Activated gamma-delta T cell (primary cell): ENCODE data around the gene TBC1D22A.

Experiments used
- DNase-seq: peaks from one replicate; lab custom pipeline; 2025; lab: John Stamatoyannopoulos, UW

The TBC1D22A gene

GRCh38 chr22:47190957-47191670 lies 428.7 kb downstream of the TBC1D22A start:
- no peak for DNase-seq

- no peak for DNase-seq
Measured at GRCh38 chr22:47191671-47192650, 429.5 kb downstream of the TBC1D22A start.

GRCh38 chr22:47192651-47193437 lies 430.4 kb downstream of the TBC1D22A start:
- DNase-seq: no peak

DNA sequence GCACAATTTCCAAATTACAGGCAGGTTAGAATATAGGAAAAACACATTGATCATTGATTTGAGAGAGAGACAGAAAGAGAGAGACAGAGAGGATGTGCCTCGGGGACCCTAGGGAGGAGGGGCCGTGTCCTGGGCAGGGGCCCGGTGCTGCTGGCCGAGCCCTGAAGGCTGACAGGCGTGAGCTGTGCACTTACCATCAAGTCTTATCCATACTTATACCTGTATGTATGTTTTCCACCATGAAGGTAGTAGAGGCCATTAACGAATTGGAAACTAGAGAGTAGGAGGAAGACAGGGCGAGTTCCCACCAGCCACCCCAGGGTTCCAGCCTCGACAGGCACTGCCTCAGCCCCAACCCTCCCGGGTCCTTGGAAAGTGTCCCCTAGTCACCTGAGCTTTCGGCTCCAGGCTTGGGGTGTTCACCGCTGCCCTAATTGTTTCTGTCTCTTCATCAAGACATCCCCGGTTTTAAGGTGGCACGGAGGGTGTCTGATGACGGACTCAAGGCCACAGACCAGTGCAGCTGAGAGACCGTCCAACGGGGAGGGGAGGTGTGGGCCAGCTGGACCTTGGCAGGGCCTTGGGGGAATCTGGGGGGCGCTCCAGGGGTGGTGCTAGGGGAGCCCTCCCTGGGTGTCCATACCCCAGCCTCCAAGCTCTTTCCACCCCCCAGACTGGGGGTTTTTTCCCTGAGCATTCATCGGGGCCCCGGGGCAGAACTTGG lies 431.3 kb downstream of the TBC1D22A start:
- no peak for DNase-seq

GRCh38 chr22:47194476-47195155 lies 432.2 kb downstream of the TBC1D22A start:
- DNase-seq: no peak

GRCh38 chr22:47195156-47195483 lies 432.7 kb downstream of the TBC1D22A start:
- no peak for DNase-seq

DNA sequence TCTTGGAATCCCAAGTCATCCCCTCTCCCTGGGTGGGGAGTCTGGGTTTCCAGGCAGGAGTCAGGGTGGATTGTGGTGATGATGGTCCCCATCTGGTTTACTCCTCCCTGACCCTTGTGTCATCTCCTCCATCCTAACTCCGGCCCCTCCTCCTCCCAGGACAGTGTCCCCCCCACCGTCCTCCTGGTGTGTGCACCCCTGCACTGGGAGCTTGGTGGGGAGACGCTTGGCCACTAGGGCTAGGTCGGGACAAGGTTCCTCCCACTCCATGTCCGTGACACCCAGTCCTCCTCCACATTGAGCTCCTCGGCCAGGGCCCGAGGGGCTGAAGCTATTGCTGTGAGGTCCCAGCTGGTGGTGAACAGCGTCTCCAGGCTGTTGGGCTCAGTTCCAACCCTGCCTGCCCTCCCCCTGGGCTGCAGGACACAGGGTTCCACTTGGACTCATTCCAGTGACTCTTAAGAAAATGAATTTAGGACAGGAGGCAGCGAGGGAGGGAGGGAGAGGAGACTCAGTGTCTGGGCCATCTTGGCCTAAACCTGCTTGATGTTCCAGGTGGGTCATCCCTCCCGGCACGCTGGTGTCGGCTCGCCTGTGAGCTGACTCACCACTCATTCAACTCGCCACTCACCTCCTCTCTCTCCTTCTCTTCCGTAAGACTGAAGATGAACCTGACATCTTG lies 433.2 kb downstream of the TBC1D22A start:
- DNase-seq: no peak

GRCh38 chr22:47196166-47196849 lies 433.9 kb downstream of the TBC1D22A start:
- no peak for DNase-seq

DNA sequence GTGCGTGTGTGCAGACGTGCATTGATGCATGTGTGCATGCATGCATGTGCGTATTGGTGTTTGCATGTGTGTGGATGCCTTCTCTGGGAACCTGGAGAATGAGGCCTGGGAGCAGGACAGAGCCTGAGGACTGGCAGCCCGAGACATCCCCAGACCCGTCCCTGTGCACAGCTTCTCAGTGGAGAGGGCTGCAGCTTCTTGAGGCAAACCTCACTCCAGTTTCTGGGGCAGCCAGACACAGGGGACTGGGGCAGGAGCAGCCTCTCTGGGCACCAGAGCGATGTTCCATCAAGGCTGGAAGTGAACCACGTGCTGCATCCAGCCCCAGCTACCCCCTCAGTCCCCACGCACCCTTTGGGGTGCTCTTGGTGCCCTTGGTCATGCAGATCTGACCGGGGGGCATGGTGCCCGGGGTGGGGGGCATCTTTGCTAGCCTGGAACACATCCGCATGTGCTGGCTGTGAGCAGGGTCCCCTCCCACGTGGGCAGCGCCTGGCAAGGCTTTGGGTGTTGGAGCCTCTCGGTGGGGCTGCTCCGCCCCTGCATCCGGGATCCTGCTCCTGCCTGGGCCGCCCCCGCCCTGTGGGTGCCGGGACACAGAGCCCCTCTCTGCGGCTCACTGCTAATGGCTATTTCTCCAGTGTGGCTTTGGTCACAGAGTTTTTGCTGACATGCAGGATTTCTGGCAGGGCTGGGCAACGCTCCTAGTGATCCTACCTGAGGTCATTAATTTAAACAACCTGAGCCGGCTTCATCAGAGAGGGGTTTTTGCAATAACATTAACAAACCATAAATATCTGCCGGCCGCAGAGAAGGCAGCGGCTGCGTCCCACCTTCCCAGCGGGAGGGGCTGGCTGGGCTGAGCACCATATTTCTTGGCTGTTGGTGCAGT lies 434.7 kb downstream of the TBC1D22A start:
- DNase-seq: no peak

- no peak for DNase-seq
Measured at GRCh38 chr22:47197773-47198500, 435.5 kb downstream of the TBC1D22A start.

GRCh38 chr22:47198801-47199251 lies 436.4 kb downstream of the TBC1D22A start:
- DNase-seq: no peak

GRCh38 chr22:47199261-47199978 lies 437.0 kb downstream of the TBC1D22A start:
- no peak for DNase-seq

- no peak for DNase-seq
Measured at GRCh38 chr22:47199979-47200272, 437.5 kb downstream of the TBC1D22A start.

DNA sequence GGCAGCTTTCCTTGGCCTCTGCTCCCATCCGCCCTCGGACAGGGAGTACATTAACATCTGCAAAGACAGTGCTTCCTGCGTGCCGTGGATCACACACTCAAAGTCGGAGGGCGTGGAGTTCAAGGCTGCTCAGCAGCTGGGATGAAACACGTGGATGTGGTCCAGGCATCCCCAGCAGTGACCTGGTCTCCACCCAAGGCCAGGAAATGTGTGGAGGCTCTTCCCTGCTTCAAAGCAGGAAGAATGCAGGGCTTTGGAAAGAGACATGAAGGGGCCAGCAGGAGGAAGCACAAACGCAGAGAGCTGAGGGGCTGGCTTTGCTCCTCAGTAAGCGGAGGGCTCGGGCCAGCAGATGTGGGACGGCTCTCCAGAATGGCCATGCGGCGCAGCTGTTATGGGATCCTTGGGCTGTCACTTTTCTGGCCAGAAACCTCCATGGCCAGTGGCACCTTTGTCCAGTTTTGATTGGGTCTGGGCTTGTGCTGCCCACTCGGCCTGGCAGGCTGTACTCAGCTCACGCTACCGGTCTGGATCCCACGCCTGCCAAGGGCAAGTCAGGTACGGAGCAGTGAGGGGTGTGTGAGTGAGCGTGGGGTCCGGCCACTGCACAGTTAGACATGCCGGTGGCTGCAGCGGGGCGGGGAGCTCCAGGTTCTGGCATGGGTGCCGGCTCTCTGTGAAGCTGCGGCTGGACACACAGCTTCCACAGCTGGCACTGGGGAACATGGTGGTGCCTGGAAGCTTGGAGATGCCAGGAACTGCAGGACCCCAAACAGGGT lies 438.0 kb downstream of the TBC1D22A start:
- no peak for DNase-seq

DNA sequence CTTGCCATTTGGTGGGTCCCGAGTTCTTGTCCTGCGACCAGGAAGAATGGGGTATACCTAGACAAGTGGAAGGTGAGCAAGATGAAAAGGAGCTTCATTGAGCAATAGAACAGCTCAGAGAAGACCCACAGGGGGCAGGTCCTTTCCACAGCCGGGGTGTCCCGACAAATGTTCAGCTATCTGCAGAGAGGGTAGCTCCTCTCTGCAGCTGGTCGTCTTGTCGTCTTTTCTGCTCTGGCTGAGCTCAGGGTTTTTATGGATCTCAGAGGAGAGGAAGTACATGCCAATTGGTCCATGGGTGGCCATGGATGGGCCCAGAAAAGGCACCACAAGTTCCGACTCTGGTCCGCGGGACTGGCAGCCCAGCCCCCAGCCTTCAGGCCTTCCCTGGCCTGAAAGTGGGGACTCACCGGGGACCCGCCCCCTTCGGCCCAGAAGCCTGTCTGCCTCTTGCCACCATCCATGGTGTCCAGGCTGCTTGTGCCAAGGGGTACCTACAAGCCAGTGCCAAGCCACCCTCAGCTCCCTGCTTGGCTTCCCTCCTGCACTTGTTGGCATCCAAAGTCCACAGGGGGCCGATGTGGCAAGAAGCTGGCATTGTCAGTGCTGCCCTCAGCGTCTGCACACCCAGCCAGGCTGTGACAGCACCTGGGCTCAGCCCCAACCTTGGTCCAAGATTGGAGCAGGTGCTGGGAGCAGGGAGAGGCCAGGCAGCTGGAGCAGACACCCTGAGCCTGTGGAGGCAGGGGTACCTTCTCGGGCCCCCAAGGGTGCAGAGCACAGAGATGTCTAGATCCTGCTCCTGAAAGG lies 438.9 kb downstream of the TBC1D22A start:
- DNase-seq: no peak
